CD4-positive, alpha-beta T cell treated with Interleukin-10 for 1 hour (primary cell): ENCODE measurements around the gene ESRRG.

Experiments used
- DNase-seq: peaks from one replicate; pipeline ENCODE4 v3.0.0-alpha.2; 2020

Gene ESRRG

GRCh38 chr1:216626394-216627067, 96.7 kb downstream of the ESRRG start:
- DNase-seq, result no peak

- no peak for DNase-seq
Measured at GRCh38 chr1:216621536-216621935, 101.7 kb downstream of the ESRRG start.

- no peak for DNase-seq
Measured at GRCh38 chr1:216617081-216617875, 106.0 kb downstream of the ESRRG start.

GRCh38 chr1:216616425-216616824, 106.8 kb downstream of the ESRRG start:
- no peak for DNase-seq

GRCh38 chr1:216614011-216614934, 109.0 kb downstream of the ESRRG start:
- no peak for DNase-seq

GRCh38 chr1:216612291-216612690, 110.9 kb downstream of the ESRRG start:
- no peak for DNase-seq

GRCh38 chr1:216607067-216607697, 116.0 kb downstream of the ESRRG start:
- no peak for DNase-seq

GRCh38 chr1:216606047-216606637, 117.1 kb downstream of the ESRRG start:
- DNase-seq, result no peak

- no peak for DNase-seq
Measured at GRCh38 chr1:216604771-216605170, 118.5 kb downstream of the ESRRG start.

- no peak for DNase-seq
Measured at GRCh38 chr1:216600730-216601609, 122.3 kb downstream of the ESRRG start.

- no peak for DNase-seq
Measured at GRCh38 chr1:216599851-216600250, 123.4 kb downstream of the ESRRG start.

GRCh38 chr1:216598448-216598847, 124.8 kb downstream of the ESRRG start:
- no peak for DNase-seq

GRCh38 chr1:216596281-216596862, 126.9 kb downstream of the ESRRG start:
- no peak for DNase-seq

GRCh38 chr1:216587715-216588114, 135.5 kb downstream of the ESRRG start:
- no peak for DNase-seq

- DNase-seq, result no peak
Measured at GRCh38 chr1:216582151-216582550, 141.1 kb downstream of the ESRRG start.

GRCh38 chr1:216580538-216581057, 142.6 kb downstream of the ESRRG start:
- no peak for DNase-seq

- DNase-seq, result no peak
Measured at GRCh38 chr1:216576234-216576937, 146.8 kb downstream of the ESRRG start.

GRCh38 chr1:216566641-216567205, 156.5 kb downstream of the ESRRG start:
- DNase-seq, result no peak

GRCh38 chr1:216563087-216563486, 160.1 kb downstream of the ESRRG start:
- no peak for DNase-seq

- DNase-seq, result no peak
Measured at GRCh38 chr1:216562383-216562782, 160.8 kb downstream of the ESRRG start.
